Bone marrow (tissue), 2 donors: ENCODE results near the gene SHC2.
"Not testable (repeated sequence)": the region's sequence is repeated elsewhere in the genome, so short reads cannot be mapped to it uniquely, and the experiment has no call there.

Experiments used
- DNase-seq, 2 donors: peaks; one replicate each; lab custom pipeline; 2025; lab: John Stamatoyannopoulos, UW

The SHC2 gene

GRCh38 chr19:389255-389934 is 71.4 kb downstream of the SHC2 start:
- no peak for DNase-seq

- DNase-seq, result no peak
Measured at GRCh38 chr19:388691-389090, 72.1 kb downstream of the SHC2 start.

GRCh38 chr19:387777-388176 is 73.1 kb downstream of the SHC2 start:
- DNase-seq, result no peak

GRCh38 chr19:386632-387301 is 74.1 kb downstream of the SHC2 start:
- not testable (repeated sequence) for DNase-seq

GRCh38 chr19:386189-386588 is 74.6 kb downstream of the SHC2 start:
- not testable (repeated sequence) for DNase-seq

GRCh38 chr19:384799-385169 is 76.0 kb downstream of the SHC2 start:
- DNase-seq, result no peak

- DNase-seq, result no peak
Measured at GRCh38 chr19:383922-384798, 76.7 kb downstream of the SHC2 start.

GRCh38 chr19:383040-383439 is 77.8 kb downstream of the SHC2 start:
- DNase-seq, result no peak

GRCh38 chr19:382578-382977 is 78.3 kb downstream of the SHC2 start:
- DNase-seq, result not testable (repeated sequence)

- not testable (repeated sequence) for DNase-seq
Measured at GRCh38 chr19:381901-382300, 78.9 kb downstream of the SHC2 start.

- not testable (repeated sequence) for DNase-seq
Measured at GRCh38 chr19:380618-381219, 80.1 kb downstream of the SHC2 start.

GRCh38 chr19:379796-380195 is 81.0 kb downstream of the SHC2 start:
- DNase-seq, result no peak

GRCh38 chr19:378706-379105 is 82.1 kb downstream of the SHC2 start:
- no peak for DNase-seq

GRCh38 chr19:377801-378581 is 82.8 kb downstream of the SHC2 start:
- no peak for DNase-seq

GRCh38 chr19:376111-376470 is 84.7 kb downstream of the SHC2 start:
- DNase-seq, result no peak

GRCh38 chr19:375395-376110 is 85.3 kb downstream of the SHC2 start:
- no peak for DNase-seq

- DNase-seq, result no peak
Measured at GRCh38 chr19:374886-375235, 86.0 kb downstream of the SHC2 start.

GRCh38 chr19:374183-374885 is 86.5 kb downstream of the SHC2 start:
- no peak for DNase-seq

- no peak for DNase-seq
Measured at GRCh38 chr19:373391-374182, 87.2 kb downstream of the SHC2 start.
